ENCODE results near the gene CYP1A2.

GRCh38 chr15:74782259-74783071 is 33.8 kb downstream of the CYP1A2 start:
- no peak for TF ChIP-seq ZBTB8A (tag by site-specific recombination; IDR thresholded peaks at IDR 0.05)
- no peak for TF ChIP-seq ZBTB21 (tag by site-specific recombination; IDR thresholded peaks at IDR 0.05)
- TF ChIP-seq CTCF (tag by site-specific recombination; IDR thresholded peaks at IDR 0.05): no peak
- TF ChIP-seq KLF16 (tag by site-specific recombination; IDR thresholded peaks at IDR 0.05): no peak
- no peak for TF ChIP-seq ZBTB49 (tag by site-specific recombination; IDR thresholded peaks at IDR 0.05; ENCODE audit: low read depth)
- TF ChIP-seq TCF7L2 (IDR thresholded peaks at IDR 0.05; ENCODE audit: borderline replicate concordance, low read depth, low read length): no peak
- no peak for TF ChIP-seq TRIM28 (IDR thresholded peaks at IDR 0.05; ENCODE audit: borderline replicate concordance, low read length)
- TF ChIP-seq ZNF837 (tag by site-specific recombination; IDR thresholded peaks at IDR 0.05): no peak
- TF ChIP-seq MYNN (tag by site-specific recombination; IDR thresholded peaks at IDR 0.05; ENCODE audit: borderline replicate concordance): no peak
- no peak for TF ChIP-seq ZNF132 (tag by site-specific recombination; IDR thresholded peaks at IDR 0.05; ENCODE audit: borderline replicate concordance)

All from HEK293 (cell line).